Inflammatory macrophage treated with lipopolysaccharide for 4 hours (primary cell): ENCODE data around the gene SLC22A2.

Source experiments
- DNase-seq: peaks from one replicate; pipeline ENCODE4 v3.0.0-alpha.2; 2020

The SLC22A2 gene

GRCh38 chr6:160273196-160273595 lies 14.6 kb upstream of the SLC22A2 start:
- DNase-seq, result no peak

- no peak for DNase-seq
Observed at GRCh38 chr6:160272707-160273106, 14.1 kb upstream of the SLC22A2 start.

- DNase-seq, result no peak
Observed at GRCh38 chr6:160270347-160270746, 11.7 kb upstream of the SLC22A2 start.

- no peak for DNase-seq
Observed at GRCh38 chr6:160269771-160270170, 11.2 kb upstream of the SLC22A2 start.

- DNase-seq, result no peak
Observed at GRCh38 chr6:160269023-160269521, 10.5 kb upstream of the SLC22A2 start.

GRCh38 chr6:160267102-160267501 lies 8.5 kb upstream of the SLC22A2 start:
- DNase-seq, result no peak

GRCh38 chr6:160265869-160266476 lies 7.4 kb upstream of the SLC22A2 start:
- DNase-seq, result no peak

- no peak for DNase-seq
Observed at GRCh38 chr6:160264061-160264612, 5.5 kb upstream of the SLC22A2 start.

GRCh38 chr6:160263196-160263939 lies 4.7 kb upstream of the SLC22A2 start:
- no peak for DNase-seq

- no peak for DNase-seq
Observed at GRCh38 chr6:160261991-160262680, 3.5 kb upstream of the SLC22A2 start.

GRCh38 chr6:160260803-160261450 lies 2.3 kb upstream of the SLC22A2 start:
- DNase-seq, result no peak

GRCh38 chr6:160260367-160260766 lies 1.7 kb upstream of the SLC22A2 start:
- DNase-seq, result no peak

GRCh38 chr6:160259598-160259997 lies 977 bp upstream of the SLC22A2 start:
- no peak for DNase-seq

GRCh38 chr6:160259143-160259425 lies 463 bp upstream of the SLC22A2 start:
- no peak for DNase-seq

- no peak for DNase-seq
Observed at GRCh38 chr6:160256445-160256844, 2.2 kb downstream of the SLC22A2 start.

GRCh38 chr6:160254467-160255312 lies 3.9 kb downstream of the SLC22A2 start:
- DNase-seq, result no peak

GRCh38 chr6:160253714-160254113 lies 4.9 kb downstream of the SLC22A2 start:
- no peak for DNase-seq

- DNase-seq, result no peak
Observed at GRCh38 chr6:160253292-160253691, 5.3 kb downstream of the SLC22A2 start.

GRCh38 chr6:160252073-160252813 lies 6.4 kb downstream of the SLC22A2 start:
- no peak for DNase-seq

GRCh38 chr6:160249671-160250070 lies 8.9 kb downstream of the SLC22A2 start:
- no peak for DNase-seq

GRCh38 chr6:160248538-160248937 lies 10.1 kb downstream of the SLC22A2 start:
- no peak for DNase-seq

- DNase-seq, result no peak
Observed at GRCh38 chr6:160247457-160247883, 11.2 kb downstream of the SLC22A2 start.
